PC-3 (cell line): ENCODE measurements around the gene ZNF660. TPM values are rescaled to one million over a fixed set of nuclear protein-coding genes. Genes with fewer than 3 reads are reported as not detected.

ENCODE experiments used
- total RNA-seq: library from RNA; depleted of rRNA; stranded (reverse); fragments of >200 nt; gene quantifications from 2 replicates; pipeline ENCODE4 v1.2.3, GENCODE V29; 2014; rRNA removed

ZNF660 gene
- total RNA-seq, 1 experiment from 2014 or later = not detected

Other genes with a start within 250 kb of the ZNF660 start
- 19.1 and 20.2 TPM in 2 replicates for gene TCAIM, start 246.2 kb upstream of the ZNF660 start, total RNA-seq
- 7.7 and 8.2 TPM in 2 replicates for gene ZNF445, start 107.3 kb upstream of the ZNF660 start, total RNA-seq
- gene ZKSCAN7, start 29.8 kb upstream of the ZNF660 start, total RNA-seq = not detected in 2 replicates
- 9.6 and 10.4 TPM in 2 replicates for gene ZNF197, start 40.1 kb downstream of the ZNF660 start, total RNA-seq
- 12.0 and 12.4 TPM in 2 replicates for gene ZNF35, start 63.8 kb downstream of the ZNF660 start, total RNA-seq
- not detected in 2 replicates for gene ZNF502, start 127.7 kb downstream of the ZNF660 start, total RNA-seq
- not detected in 2 replicates for gene ZNF501, start 144.7 kb downstream of the ZNF660 start, total RNA-seq
- gene KIAA1143, start 176.7 kb downstream of the ZNF660 start, total RNA-seq = 16.5 and 20.4 TPM in 2 replicates
- gene KIF15, start 176.8 kb downstream of the ZNF660 start, total RNA-seq = 19.1 and 31.8 TPM in 2 replicates